Measurements from ENCODE around the gene ARF1. TPM values are rescaled to one million over a fixed set of nuclear protein-coding genes. Genes with fewer than 3 reads are reported as not detected.
A peak's percentile ranks its signal among the peaks of the same experiment; 100 is the strongest.

The ARF1 gene
- 162 and 184 TPM in 2 replicates for total RNA-seq

DNA sequence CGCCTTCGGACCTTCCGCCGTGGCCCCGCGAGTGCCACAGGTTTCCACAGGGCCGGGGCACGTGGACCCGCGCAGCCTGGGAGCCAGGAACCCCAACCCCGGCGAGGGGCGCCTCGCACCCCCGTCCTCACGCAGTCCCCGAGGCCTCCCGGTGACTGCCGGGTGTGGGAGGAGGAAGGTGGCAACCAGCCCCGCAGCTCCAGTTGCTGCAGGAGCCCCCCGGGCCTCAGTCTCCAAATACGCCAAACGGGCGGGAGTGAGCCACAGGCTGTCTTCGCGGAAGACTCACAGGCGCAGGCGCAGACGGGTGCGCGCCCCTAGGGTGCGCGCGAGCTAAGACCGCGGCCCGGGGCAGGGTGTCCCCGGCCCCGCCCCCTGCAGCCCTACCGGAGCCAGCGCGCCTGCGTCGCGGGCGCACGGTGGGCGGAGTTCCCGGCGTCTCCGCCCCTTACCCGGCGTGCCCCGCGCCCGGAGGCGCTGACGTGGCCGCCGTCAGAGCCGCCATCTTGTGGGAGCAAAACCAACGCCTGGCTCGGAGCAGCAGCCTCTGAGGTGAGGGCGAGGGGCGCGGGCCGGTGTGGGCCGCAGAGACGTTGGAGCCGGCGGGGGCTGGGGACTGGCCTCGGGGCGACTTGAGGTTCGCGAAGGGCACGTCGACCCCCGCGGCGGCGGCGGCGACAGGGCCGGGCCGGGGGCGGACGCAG is at the start of gene ARF1:
Gene ARF1 (plus strand): TSS at position 495 of the 704 bp plus-strand sequence. CDS start 14,407 bp downstream, outside the sequence.
- DNase-seq (ENCODE audit: low read depth), result peak; percentile 75

DNA sequence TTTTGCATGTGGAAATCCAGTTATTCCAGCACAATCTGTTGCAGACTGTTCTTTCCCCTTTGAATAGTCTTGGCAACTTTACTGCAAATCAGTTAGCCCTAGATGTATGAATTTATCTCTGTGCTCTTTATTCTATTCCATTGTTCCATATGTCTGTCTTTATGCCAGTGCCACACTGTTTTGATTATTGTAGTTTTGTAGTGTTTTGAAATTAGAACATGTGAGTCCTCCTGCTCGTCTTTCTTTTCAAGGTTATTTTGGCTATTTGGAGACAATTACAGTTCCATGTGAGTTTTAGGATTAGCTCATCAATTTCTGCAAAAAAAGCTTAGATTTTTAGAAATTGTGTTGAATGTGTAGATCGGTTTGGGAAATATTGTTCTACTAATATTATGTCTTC is 49.1 kb upstream of the ARF1 start:
- no peak for DNase-seq (ENCODE audit: low read depth)

DNA sequence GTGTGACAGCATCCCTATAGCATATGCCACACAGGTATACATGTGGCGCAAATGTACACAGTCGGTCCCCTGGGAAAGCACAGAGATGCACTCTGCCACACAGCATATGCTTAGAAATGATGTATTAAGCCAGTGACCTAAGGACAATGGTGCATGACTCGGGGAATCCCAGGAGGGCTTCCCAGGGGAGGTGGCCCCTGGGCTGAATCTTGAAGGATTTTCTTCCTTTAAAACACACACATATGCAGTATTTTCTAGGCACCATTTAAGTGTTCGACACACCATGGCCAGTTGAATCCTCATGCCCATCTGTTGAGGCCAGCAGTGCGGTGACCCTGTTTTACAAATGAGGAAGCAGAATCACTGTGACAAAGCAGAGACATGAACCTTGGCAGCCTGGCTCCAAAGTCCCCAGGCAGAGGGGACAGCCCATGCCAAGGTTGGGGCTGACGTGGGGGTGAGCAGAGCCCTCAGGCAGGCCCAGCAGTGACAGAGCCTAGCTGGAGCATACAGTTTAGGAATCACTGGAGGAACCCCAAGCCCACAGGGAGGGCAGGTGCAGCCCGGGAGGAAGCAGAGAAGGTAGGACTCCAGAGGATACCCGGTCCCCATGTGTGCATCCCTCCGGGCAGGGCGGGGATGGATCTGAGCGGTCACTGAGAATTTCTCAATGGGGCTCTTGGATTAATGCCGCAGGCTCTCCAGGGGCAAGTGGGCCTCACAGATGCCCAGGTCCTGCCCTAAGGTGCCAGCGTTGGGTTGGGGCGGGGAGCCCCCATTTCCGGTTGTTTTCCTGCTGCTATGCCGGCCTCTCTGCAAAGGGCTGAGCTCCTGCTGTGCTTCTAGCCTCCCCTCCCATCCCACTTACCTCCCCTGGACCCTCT is 47.3 kb upstream of the ARF1 start:
- DNase-seq (ENCODE audit: low read depth), result no peak

DNA sequence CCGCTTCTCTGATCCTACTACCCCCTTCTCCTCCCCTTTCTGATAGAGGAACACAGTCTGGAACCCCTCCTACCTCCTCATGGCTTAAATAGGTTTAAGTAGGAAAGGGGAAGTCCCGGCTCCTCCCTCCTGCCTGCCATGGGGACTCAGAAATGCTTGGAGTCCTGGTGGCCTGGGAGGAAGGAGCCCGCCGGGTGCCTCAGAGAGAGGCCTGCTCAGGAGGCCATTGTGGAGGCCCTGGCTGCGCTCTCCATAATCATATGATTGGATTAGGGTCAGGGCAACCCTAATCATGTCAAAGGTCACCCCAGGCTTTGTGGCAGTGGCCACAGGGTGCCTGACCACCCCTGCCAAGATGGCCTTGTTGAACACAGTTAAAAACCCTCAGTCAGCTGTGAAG is 46.7 kb upstream of the ARF1 start:
- DNase-seq (ENCODE audit: low read depth), result no peak

DNA sequence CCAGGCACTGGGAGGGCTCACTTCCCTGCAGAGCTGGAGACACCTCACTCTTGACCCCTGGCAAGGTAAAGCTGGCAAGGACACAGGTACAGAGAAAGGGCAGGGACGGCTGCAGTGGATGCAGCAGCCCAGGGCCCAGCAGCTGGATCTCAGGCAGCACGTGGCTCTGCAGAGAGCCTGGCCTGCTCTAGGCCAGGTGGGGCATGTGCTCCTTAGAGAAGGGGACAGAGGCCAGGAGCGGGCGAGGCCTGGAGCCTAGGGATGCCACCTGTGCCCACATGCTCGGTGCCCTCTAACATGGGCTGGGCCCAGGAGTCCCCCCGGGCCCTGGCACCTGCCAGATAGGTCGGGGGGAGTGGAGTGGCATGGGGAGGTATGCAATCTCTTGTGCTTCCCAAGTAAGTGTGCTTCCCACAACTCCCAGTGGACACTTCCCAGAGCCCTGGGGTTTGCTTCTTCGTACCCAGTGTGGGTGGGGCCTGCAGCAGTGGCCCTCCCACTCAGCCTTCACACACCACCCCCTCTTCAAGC is 45.7 kb upstream of the ARF1 start:
- no peak for DNase-seq (ENCODE audit: low read depth)

DNA sequence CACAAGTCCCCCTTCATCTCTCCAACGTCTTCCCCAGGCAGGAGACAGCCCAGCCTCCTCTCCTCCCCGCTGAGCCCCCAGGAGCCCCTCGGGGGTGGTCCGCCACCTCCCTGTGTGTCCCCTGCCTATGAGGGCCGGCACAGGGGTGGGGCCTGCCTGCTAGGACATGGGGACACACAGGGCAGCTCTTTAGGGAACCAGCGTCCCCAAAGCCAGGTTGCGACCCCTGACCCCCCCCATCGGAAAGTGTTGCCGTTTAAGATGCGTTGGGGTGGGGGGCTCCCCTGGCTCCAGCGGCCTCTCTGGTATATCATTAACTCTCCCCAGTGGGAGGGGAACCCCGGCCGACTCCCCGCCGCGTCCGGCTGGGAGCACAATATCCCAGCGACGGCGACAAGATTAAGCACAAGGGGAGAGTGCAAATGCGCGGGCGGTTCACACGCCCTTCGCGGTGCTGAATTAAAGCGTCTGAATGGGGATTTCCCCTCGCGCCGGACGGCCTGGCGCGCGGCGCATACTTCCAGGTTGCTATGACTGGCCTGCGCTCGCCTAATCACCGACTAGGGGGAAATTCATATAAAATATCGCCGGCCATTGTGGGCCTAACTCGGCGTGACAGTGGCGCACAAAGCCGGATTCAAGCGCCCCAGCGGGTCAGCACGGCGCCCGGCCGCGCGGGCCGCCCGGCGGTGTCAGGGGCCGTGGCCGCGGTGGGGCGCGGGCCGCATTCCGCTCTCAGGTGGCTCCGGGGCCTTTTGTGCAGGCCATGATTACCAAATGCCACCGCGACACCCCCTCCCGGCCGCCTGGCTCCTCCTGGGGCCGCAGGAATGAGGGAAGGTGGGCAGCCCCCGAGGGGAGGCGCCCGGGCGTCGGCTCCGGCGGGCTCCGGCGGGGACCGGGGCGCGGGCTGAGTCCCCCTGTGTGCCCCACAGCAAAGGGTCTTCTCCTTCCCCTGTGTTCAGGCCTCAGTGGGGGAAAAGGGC is 44.8 kb upstream of the ARF1 start:
- peak; percentile 20 for DNase-seq (ENCODE audit: low read depth)

DNA sequence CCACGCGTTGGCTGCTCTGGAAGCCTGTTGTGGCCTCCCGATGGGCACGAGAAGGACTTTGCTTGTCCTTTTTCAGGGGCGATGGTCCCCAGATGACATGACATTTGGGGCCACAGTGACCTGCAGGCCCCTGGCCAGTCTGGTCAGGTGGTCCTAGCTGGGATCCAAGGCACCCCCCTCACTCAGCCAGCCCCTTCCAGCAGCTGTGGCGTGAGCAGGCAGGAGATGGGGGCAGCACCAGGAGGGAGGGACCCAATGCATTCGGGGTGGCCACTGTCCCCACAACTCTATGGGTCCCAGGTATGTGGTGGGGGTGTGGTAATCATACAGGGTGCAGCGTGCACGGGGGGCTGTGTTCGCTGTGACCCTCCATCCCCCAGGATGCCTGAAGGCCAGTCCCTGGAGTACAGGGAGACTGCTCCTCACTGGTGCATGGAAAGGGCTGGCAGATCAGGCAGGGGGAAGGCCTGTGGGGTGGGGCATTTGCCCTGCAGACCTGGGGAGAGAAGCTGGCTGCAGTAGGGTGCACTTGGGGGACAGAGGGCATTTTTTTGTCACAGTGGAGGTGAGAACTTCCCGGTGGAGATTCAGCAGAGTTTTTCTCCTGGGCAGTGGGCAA is 44.0 kb upstream of the ARF1 start:
- no peak for DNase-seq (ENCODE audit: low read depth)

DNA sequence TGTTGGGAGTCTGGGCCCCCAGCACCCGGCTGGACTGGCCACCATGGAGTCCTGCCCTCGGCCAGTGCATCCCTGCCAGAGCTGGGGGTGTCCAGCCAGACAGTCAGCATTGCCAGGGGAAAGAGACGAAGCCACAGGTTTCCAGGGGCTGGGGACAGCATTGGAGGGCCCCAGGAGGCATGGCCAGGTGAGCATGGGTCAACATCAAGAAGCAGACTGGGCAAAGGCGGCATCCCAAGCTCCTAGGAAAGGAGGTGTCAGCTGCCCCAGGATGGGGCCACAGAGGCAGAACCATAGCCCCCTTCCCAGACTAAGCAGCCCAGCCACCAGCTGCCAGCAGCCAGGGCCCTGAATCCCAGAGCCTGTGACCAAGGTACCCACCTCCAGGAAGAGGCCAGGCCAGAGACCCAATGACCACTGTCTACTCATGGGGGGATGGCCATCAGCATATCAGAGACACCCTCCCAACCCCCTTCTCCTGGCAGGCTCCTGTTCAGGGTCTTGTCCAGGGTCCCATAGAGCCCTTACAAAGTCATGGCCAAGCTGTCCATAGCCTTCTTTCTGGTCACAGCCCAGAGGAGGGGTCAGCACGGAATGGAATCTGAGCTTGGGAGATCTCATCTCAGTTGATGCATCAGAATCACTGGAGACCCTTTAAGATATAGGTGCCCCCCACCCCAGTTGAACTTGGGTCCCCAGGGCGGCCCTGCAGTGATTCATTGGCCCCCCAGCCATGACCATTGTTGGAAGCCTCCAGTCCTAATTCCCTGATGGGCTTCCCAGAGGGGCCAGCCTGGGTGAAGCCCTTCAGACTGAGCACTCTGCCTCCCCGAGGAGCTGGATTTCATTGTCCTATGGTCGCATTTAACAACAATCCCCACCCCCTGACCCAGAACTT is 43.3 kb upstream of the ARF1 start:
- DNase-seq (ENCODE audit: low read depth), result no peak

DNA sequence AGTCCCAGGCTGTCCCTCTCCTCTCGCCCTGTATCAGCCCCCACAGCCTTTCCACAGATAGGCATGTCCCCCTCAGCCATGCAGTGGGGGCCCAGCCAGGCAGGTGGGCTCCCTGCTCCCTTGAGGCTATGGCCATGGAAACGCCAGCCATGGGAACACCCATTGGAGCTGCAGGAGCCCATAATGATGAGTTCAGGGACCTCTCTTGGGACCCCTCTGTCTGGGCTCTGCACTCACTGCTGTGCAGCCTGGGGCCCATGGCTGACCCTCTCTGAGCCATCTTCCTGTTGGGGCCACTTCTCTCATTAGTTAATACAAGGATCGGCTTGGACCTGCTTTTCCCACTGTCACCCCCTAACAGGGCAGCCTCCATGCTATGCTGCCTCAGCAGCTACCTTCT is 42.5 kb upstream of the ARF1 start:
- no peak for DNase-seq (ENCODE audit: low read depth)

DNA sequence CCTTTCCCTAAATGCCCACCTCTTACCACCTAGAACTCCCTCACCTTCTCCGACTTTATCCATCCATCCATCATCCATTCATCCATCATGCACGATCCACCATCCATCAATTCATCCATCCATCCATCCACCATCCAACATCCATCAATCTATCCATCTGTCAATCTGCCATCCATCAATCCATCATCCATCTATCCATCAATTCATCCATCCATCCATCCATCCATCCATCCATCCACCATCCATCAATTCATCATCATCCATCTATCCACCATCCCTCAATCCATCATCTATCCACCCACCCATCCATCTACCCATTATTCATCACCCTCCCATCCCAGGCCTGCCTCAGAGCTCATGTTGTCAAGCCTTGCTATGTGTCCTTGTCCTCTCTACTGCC is 41.2 kb upstream of the ARF1 start:
- no peak for DNase-seq (ENCODE audit: low read depth)

DNA sequence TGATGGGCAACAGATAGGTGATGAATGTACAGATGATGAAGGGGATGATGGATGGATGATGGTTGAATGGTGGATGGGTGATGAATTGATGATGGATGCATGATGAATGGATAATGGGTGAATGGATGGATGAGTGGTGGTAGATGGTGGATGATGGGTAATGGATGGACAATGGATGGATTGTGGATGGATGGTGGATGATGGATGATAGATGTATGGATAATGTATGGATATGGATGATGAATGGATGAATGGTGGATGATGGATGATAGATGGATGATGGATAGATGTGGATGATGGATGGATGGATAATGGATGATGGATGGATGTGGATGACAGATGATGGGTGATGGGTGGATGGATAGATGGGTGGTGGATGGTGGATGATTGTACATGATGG is 40.0 kb upstream of the ARF1 start:
- no peak for DNase-seq (ENCODE audit: low read depth)

DNA sequence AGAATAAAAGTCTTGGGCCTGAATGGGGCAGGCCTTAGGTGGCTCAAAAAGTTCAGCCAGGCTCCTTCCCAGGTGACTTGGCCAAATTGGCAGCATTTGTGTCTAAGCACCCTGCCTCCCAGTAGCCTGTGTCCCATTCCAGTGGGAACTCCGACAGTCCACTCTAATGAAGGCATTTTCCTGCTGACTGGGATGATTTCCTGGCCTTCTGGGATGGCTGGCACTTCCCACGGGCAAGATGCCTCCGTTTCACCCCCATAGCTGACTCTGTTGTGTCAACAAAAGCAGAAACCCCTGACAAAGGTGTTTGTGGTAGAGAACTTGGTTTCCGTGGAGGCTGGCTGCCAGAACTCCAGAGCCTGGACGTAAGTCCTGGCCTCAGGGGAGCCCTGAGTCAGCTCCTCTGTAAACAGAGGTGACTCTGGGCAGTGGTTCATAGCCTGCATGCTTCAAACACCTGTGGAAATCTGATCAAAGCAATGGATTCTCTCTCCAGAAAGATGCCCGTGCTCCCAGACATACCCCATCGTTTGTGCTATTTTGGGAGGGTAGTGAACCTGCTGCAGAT is 39.1 kb upstream of the ARF1 start:
- DNase-seq (ENCODE audit: low read depth), result peak; percentile 73

DNA sequence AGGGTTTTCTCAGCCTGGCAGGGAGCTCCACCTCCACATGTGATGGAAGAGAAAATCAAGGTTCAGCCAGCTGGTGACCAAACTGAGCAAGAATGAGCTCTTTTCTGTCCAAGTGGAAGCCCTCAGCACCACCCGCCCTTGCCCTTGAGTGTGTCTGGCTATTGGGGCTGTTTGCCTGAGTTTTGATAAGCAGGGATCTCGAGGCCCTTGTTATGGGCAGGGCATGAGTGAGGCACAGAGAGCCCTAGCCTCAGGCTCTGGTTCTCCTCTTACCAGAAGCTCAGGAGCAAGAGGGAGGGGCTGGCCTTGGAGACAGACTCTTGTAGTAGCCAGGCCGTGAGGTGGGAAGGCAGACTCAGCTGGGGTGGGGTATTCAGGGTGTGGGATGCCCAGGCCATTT is 37.5 kb upstream of the ARF1 start:
- no peak for DNase-seq (ENCODE audit: low read depth)

DNA sequence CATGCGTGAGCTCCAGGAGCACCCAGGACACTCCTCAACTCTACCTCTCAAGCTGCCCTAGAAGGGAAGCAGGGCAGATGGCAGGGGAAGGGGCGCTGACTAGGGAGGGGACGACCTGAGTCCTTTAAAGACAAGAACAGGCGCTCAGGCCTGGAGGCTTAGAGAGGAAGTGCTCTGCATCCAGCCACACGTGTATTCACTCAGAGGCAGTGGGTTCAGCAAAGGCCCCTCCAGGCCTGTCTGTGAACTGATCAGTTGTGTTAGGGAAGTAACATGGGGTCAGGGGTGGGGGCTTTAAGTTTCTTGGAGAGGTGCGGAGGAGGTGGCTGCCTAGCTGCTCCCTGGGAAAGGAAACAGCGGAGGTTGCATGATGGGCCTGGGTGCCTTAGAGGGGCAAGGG is 37.1 kb upstream of the ARF1 start:
- DNase-seq (ENCODE audit: low read depth), result no peak

DNA sequence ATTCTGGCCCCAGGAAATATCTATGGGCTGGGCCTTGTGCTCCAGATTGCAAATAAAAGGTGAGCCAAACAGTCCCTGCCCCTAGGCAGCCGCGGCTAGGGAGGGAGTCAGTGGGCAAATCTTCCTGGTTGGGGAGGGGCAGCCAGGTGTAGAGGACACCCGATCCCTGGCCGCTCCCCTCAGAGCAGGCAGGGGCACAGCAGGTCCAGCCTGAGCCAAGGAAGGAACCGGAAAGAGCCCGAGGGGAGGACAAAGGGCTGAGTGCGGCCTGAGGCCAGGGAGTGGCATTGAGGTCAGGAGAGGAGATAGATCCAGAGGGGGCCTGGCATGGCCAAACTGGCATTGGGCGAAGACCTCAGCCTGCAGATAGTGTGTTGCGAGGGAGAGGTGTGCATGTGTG is 36.6 kb upstream of the ARF1 start:
- no peak for DNase-seq (ENCODE audit: low read depth)

DNA sequence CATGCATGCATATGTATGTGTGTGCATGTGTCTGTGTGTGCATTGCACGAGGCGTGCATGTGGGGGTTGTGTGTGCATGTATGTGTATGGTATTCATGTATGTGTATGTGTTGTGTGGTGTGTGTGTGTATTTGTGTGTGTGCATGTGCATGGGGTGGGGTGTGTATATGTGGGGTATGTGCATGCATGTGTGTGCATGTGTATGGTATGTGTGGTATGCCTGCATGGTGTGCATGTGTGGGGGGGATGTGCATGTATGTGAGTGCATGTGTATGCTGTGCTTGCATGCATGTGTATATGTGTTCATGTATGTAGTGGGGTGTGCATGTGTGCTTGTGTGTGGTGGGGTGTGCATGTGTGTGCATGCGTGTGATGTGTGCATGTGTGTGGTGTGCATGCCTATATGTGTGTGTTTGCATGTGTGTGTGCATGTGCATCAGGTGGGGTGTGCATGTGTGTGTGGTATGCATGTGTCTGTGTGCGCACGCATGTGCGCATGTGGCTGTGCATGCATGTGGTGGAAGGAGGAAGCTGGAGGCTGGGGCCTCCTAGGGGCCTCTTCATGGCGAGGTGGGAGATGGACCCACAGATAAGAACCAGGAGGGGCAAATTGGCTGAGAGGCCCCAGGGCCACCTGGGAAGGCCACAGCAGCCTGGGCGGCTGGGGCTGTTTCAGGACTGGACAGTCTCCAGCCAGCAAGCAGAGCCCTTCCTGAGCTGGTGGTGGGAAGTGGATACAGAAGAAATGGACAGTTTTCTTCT is 35.9 kb upstream of the ARF1 start:
- DNase-seq (ENCODE audit: low read depth), result no peak

DNA sequence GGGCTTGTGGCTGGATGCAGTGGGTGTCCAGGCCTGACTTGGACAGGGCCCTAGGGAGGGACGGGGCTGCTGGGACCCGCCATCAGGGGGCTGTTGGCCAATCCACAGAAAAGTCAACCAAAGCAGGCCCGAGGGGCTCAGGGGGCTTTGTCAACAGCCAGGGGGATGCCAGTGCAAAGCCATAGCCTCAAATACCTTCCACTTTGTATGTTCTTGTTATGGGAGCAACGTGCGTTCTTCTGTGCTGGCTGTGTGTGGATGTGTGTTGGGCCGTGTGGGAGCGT is 35.4 kb upstream of the ARF1 start:
- DNase-seq (ENCODE audit: low read depth), result no peak

DNA sequence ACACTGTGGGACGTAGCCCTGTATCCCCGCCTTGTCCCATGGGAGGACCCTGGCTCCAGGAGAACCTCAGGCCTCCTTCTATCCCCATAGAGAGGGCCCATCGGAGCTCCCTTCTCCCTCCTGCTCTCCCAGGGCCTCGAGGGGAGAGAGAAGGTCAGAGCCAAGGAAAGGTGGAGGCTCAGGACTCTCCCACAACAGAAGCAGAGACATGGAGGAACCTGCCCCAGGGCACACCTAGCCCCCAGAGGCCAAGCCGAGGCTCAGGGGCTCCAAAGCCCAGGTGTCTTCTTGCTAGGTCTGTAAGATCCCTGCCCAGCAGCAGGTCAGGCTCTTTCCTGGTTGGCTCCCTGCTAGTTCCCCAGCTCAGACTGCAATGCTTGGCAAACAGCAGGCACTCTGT is 34.4 kb upstream of the ARF1 start:
- DNase-seq (ENCODE audit: low read depth), result no peak

DNA sequence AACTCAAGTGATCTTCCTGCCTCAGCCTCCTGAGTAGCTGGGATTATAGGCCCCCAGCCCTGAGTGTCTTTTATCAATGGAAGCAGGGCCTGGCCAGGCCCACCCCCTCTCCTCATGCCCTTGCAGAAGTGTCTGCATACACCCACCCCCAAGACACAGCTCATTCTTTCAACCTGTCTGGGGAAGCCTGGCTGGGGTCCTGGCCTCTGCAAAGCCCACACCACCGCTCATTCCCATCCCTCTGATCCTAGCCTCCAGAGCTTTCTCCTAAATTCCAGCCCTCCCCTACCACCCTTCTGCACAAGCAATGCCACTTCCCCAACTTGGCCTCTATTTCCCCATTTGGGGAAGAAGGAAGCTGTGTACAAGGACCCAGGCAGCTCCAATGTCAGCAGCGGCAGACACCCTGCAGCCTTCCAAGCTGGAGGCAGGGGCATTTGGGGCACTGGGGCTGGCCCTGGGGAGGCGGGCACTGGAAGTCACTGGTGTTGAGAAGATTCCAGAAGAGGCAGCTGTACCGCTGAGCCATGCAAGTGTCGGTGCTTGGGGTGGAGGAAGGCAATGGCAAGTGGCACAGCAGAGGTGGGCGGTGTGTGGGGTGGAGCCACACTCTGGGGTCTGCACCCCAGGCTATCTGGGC is 33.7 kb upstream of the ARF1 start:
- no peak for DNase-seq (ENCODE audit: low read depth)

All from renal cortical epithelial cell (primary cell).